ENCODE data around the gene XDH. TPM values are rescaled to one million over a fixed set of nuclear protein-coding genes. Genes with fewer than 3 reads are reported as not detected.

XDH gene
- total and polyA plus RNA-seq, 12 donors = 0.01 to 0.16 (median 0.08) TPM; not detected in 7

DNA sequence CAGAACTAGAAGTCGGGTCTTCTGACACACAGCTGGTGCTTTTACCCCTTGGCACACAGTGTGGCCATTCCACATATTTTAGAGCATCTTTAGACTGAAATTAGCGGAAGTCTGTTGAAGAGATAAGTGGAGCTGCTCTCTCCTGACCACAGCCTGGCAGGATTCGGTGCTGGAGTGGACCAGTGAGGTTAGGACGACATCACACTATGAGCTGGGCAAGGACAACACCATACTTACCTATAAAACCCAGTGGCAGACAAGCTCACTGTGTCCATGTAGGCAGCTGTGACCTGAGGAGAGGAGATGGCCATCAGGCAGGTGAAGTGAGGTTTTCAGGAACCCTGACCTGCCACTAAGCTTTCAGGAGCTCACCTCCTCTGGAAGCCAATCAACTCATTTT is 70.1 kb downstream of the XDH start:
- intact Hi-C loops (cut with DNase I) = no loop called here
- ATAC-seq = no peak
- TF ChIP-seq, protein P1, sequence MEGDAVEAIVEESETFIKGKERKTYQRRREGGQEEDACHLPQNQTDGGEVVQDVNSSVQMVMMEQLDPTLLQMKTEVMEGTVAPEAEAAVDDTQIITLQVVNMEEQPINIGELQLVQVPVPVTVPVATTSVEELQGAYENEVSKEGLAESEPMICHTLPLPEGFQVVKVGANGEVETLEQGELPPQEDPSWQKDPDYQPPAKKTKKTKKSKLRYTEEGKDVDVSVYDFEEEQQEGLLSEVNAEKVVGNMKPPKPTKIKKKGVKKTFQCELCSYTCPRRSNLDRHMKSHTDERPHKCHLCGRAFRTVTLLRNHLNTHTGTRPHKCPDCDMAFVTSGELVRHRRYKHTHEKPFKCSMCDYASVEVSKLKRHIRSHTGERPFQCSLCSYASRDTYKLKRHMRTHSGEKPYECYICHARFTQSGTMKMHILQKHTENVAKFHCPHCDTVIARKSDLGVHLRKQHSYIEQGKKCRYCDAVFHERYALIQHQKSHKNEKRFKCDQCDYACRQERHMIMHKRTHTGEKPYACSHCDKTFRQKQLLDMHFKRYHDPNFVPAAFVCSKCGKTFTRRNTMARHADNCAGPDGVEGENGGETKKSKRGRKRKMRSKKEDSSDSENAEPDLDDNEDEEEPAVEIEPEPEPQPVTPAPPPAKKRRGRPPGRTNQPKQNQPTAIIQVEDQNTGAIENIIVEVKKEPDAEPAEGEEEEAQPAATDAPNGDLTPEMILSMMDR (IDR thresholded peaks at IDR 0.05) = no peak
- Histone ChIP-seq H3K27ac (no peak overlapping the region), H3K4me1 (no peaks in the 10 kb centered on the region), H3K9me3 (no peaks in the 10 kb centered on the region), H3K36me3 (no peaks in the 10 kb centered on the region), H3K27me3 (peaks cover 0 to 8% (median 0%) of the 10 kb centered on the region in 7 donors), H3K4me3 (no peak overlapping the region)
- no peak for DNase-seq
- WGBS, 2 donors = 84 to 88% methylated on average over 4 of the region's 4 CpGs

DNA sequence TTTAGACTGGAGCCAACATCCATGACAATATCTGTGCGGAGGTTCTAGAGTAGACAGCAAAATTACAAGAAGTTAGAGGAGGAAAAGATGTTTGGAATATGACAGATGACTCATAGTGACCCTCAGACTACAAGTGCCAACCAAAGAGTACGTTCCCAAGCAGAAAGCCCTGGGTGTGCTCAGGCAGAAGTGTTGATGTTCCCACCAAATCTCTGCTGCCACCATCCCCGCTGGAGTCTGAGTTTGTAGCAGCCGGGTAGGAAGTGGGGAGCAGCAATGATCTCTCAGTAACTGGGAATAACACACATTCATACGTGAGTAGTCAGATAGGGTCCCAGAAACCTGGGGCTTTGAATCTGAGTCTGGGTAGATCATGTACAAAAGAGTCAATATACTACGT is 73.2 kb downstream of the XDH start:
- Histone ChIP-seq H3K9me3 (no peaks in the 10 kb centered on the region), H3K4me3 (no peak overlapping the region), H3K27me3 (peaks cover 0 to 8% (median 0%) of the 10 kb centered on the region in 7 donors), H3K4me1 (no peaks in the 10 kb centered on the region), H3K27ac (no peak overlapping the region), H3K36me3 (no peaks in the 10 kb centered on the region)
- TF ChIP-seq, protein P1 (IDR thresholded peaks at IDR 0.05) = no peak
- 87 to 90% methylated on average over 6 of the region's 6 CpGs for WGBS, 2 donors
- ATAC-seq (no peak), DNase-seq (no peak)
- intact Hi-C loops (cut with DNase I) = no loop called here

- ATAC-seq (no peak), DNase-seq (no peak)
- H3K36me3 ChIP-seq = no peaks in the 10 kb centered on the region
- WGBS, 2 donors = 90 to 93% methylated on average over 9 of the region's 9 CpGs
- H3K4me1 ChIP-seq = peaks cover 0 to 5% (median 0%) of the 10 kb centered on the region in 9 donors
- no peak overlapping the region for H3K27ac ChIP-seq
- intact Hi-C loops (cut with DNase I) = loop anchor here in 7 of 10 donors (5.0 to 10.0 kb wide), 4 partner anchors 165 to 622 kb away; no protein-coding TSS in a partner anchor
- TF ChIP-seq, protein P1 (IDR thresholded peaks at IDR 0.05) = no peak
- peaks cover 0 to 6% (median 0%) of the 10 kb centered on the region in 7 donors for H3K27me3 ChIP-seq
- H3K9me3 ChIP-seq = no peaks in the 10 kb centered on the region
- no peak overlapping the region for H3K4me3 ChIP-seq
Observed at GRCh38 chr2:31339696-31340095, 74.8 kb downstream of the XDH start.

DNA sequence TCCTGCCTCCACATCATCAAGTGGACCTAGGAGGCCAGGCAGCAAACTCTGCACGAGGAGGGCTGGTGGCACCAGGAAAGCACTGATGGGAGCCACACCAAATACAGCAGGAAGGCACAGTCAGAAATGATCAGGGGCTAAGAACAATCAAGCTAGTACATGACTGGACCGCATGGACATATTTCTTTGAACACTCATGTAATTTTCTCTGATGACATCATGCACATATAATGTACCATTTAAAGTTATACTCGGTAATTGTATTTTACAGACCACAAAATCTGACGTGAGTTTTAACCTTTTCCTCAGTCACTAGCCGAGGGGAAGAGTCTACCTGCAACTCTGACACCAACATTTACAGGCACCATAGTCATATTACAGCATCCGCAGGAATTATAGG is 76.7 kb downstream of the XDH start:
- no peaks in the 10 kb centered on the region for H3K27me3 ChIP-seq
- WGBS, 2 donors = 81 to 85% methylated on average over 6 of the region's 6 CpGs
- DNase-seq (no peak), ATAC-seq (no peak)
- TF ChIP-seq, protein P1 (IDR thresholded peaks at IDR 0.05) = no peak
- no peak overlapping the region for H3K4me3 ChIP-seq
- no peak overlapping the region for H3K27ac ChIP-seq
- no peaks in the 10 kb centered on the region for H3K9me3 ChIP-seq
- intact Hi-C loops (cut with DNase I) = loop anchor here in 7 of 10 donors (5.0 to 10.0 kb wide), 4 partner anchors 163 to 621 kb away; no protein-coding TSS in a partner anchor
- H3K4me1 ChIP-seq = peaks cover 0 to 11% (median 0%) of the 10 kb centered on the region in 9 donors
- H3K36me3 ChIP-seq = no peaks in the 10 kb centered on the region
